ENCODE data around the gene ADGRB3.
A peak's percentile ranks its signal among the peaks of the same experiment; 100 is the strongest.
"Not testable (repeated sequence)": the region's sequence is repeated elsewhere in the genome, so short reads cannot be mapped to it uniquely, and the experiment has no call there.

ADGRB3 gene

DNA sequence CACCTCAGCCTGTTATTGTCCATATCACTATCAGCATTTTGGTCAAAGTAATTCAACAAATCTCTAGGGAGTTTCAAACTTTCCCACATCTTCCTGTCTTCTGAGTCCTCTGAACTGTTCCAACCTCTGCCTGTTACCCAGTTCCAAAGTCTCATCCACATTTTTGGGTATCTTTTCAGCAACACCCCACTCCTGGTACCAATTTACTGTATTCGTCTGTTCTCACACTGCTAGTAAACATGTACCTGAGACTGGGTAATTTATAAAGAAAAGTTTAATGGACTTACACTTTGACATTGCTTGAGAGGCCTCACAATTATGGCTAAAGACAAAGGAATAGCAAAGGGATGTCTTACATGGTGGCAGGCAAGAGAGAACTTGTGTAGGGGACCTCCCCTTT, 224.2 kb downstream of the ADGRB3 start:
- no peak for FAIRE-seq

DNA sequence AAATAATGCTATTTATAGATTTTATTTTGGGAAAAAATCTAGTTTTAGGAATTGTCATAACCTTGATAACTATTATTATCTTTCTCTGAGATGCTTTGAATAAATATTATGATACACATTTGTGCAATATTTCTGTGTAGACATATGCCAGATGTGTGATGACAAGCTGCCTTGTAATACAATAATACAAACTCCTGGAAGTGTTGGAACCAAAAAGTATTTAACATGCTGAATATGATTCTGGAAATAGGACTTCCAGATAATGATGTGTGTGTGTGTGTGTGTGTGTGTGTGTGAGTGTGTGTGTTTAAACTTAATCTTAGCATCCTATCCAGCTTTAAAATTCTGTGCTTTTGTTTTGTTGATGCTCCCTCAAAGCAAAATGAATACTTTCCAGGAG, 233.6 kb downstream of the ADGRB3 start:
- FAIRE-seq, result no peak

DNA sequence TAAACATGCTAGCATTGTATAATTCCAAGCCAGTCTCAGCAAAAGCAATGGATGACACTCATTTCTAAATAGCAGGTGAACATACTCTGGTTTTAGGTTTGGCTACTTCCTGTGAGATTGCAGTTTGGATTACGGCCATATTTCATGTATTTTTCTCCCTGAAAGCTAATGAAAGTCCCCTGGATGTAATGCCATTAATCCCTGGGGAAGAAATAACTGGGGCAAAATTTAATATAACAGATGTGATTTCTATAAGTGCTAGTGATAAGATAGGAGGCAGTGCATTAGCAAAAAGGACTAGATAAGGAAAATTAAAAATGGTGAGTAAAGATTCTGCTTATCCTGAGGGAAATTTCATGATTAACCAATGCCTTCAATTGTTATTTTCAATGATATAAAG, 238.2 kb downstream of the ADGRB3 start:
- no peak for FAIRE-seq

DNA sequence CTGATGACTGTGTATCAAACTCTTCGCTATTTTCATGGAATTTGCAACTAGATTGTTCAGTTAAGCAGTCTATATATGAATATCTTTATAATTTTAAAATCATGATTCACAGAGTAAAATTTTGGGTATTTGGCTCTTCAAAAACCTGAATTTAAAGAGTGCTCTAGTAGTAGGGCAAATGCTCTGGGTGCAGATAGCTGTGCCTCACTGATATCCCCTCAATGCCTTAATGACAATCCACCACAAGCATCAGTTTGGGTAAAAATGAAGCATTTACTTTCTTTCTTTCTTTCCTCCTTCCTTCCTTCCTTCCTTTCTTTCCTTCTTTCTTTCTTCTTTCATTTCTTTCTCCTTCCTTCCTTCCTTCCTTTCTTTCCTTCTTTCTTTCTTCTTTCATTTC, 239.7 kb downstream of the ADGRB3 start:
- no peak for FAIRE-seq

DNA sequence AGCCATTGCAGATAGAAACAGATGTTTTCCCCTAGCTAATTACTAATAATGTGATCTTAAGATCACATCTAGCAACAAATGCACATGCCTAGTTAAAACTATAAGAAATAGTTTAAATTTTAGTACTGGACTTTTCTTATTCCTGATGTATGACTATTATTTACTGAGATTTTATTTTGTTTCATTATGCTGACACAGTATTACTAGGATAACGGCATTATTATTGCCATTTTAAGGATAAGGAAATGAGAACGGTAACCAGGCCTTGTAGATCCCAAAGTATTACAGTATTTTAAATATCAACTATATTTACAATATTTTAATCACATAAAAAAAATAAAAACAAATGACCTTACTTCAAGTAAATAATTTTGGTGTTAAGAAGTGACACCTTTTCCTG, 240.3 kb downstream of the ADGRB3 start:
- FAIRE-seq, result no peak

DNA sequence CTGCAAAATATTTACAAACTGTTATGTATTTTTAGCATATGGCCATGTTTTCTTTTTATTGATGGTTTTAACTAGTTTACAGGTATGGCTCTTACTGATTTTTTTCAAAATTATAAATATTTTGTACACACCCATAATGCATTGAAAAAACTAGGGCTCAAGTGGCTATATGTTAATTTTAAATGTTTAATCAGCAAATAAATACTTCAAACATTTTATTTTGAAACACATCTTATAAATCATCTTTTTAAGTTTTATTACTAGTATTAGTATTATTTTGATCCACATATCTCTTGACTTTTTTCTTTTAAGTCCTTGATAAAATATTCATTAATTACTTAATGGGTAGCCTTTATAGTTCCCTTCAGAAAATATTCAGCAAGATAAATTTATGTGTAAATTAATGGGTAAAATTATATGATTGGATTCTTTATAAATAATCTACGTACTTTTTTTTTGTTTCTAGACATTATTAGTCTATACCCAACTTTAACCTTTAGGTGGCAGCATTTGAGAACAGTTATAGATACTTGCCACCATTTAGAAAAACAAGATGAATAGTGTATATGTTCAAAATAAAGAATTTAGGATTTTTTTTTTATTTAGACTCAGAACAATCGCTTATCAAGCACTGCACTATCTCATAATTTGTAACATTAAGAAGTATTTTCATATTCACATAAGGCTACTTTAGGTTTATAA, 241.9 kb downstream of the ADGRB3 start:
- peak; percentile 96 for FAIRE-seq

DNA sequence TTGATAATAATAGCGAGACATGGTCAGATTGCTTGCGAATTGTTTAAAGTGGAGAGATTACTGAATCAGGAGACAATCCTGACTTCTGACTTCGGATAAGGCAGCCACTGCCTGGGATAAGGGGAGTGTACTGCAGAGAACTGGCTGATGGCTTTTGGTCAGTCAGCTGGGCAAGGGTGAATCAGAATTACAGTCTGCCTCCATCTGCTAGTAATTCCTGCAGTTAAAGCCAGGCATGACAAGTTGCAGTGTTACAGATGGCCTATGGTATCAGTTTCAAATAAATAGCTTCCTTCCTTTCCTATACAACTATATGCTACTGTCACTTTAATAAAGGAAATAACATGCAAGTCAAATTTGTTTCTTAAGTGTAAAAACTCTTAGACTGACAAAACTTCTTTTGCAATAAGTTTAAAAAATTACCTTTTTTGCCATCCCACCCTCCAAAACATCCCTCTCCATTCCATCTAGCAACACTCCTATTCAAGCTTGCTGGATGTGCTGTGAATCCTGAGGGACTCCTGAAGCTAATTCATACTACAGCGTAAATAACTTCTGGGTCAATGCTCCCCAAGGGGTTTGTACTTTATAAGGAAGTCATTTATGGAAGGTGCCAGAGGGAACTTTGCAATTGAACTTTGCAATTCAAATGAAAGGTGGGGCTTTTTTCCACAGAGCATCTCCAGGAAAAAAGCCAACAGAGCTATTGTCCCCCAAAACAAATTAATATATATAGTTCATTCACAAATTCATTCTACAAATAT, 245.2 kb downstream of the ADGRB3 start:
- no peak for FAIRE-seq

DNA sequence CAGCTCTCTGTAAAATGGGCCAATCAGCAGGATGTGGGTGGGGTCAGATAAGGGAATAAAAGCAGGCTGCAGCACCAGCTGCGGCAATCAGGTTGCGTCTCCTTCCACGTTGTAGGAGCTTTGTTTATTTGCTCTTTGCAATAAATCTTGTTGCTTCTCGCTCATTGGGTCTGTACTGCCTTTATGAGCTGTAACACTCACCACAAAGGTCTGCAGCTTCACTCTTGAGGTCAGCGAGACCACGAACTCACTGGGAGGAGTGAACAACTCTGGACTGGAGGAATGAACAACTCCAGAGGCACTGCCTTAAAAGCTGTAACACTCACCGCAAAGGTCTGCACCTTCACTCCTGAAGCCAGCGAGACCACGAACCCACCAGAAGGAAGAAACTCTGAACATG, 248.2 kb downstream of the ADGRB3 start:
- FAIRE-seq, result not testable (repeated sequence)

DNA sequence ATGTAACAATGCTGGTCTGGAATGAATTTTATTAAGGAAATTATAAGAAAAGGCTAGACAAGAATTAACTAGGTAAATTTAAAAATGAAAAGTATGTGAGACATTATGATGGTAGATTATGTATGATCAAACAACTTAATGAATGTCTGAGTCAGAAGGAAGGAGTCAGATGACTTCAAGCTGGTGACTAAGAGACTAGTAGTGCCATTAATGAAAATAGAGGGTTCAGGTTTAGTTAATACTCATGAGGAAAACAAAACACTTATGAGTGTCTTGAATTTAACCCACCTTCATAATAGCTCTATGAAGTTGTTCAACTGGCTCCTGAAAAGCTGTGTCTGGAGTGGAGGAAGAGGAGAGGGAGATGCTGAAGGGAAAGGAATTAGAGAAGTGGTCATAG, 256.3 kb downstream of the ADGRB3 start:
- FAIRE-seq, result no peak

DNA sequence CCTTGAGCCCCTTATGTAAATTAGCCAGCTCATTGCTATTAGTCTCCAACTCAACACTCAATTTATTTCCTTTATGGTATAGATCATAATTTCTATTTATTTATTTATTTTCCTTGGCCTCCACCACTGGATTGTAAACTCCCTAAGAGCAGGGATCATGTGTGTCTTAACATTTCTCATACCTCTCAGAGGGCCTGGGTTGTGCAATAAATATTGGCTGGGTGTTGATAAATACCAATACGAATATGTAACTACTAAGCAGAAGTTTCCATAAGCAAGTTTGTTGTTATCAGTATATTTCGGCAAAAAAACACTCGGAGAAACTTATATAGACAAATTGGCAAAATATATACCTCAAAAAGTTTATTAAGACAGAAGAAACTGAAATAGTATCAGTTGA, 257.4 kb downstream of the ADGRB3 start:
- FAIRE-seq, result no peak

DNA sequence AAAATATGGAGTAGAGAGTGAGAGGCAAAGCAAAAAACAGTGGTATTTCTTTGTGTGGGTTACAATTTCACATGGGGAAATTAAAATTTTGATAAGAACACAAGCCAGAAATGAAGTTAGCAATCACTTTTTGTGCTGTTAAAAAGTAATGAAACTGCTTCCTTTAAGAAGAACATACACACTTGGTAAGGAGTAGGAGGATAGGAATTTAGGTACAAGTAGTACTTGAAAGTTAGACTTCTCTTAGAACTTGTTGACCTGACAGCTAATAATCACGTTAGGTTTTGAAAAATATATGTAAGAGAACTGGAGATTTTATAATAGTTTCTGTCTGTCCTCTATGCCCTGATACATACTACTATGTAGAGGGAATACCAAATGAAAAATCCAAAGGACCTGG, 260.8 kb downstream of the ADGRB3 start:
- FAIRE-seq, result no peak

DNA sequence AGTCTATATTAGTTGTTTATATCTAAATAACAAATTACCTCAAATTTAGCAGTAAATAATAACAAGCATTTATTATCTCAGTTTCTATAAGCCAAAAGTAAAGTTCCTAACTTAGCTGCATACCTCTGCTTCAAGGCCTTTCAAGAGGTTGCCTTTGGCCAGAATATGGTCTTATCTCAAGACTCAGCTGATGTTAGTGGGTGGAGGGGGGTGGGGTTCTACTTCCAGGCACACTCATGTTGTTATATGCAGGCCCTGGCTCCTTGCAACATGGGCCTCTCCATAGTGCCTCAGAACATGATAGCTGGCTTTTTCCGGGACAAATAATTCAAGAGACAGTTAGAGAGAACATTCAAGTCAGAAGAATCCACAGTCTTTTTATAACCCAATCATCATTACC, 266.0 kb downstream of the ADGRB3 start:
- no peak for FAIRE-seq

DNA sequence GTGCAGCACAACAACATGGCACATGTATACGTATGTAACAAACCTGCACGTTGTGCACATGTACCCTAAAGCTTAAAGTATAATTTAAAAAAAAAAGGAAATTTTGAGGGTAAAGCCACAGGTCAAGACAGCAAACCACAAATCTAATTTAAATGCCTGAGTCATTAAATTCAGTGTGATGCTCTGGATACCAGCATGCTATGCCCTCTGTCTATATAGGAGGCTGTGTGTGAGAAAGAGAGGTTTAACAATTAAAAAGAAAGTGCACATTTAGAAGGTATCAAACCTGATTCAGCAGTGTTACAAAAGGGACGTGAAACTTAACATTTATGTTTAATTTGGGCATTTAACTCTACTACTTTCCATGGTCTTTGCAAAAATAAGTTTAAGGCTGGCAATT, 276.3 kb downstream of the ADGRB3 start:
- FAIRE-seq, result no peak

DNA sequence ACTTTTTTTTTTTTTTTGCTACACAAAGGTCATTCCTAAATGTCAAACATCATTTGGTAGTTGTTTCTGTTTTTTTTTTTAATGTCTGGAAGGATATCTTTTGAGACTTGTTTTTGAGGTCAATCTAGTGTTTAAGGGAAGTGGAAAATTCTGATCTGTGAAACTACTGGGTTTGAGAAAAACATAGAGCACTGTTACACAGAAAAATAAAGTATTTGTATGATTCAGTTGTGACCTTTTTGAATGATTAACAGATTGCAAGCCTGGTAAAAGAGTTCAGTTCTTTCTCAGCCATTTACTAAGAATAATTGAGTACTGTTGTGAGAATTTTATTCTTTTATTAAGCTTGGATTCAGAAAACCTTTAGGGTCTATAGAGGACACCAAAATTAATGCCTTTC, 276.7 kb downstream of the ADGRB3 start:
- no peak for FAIRE-seq

DNA sequence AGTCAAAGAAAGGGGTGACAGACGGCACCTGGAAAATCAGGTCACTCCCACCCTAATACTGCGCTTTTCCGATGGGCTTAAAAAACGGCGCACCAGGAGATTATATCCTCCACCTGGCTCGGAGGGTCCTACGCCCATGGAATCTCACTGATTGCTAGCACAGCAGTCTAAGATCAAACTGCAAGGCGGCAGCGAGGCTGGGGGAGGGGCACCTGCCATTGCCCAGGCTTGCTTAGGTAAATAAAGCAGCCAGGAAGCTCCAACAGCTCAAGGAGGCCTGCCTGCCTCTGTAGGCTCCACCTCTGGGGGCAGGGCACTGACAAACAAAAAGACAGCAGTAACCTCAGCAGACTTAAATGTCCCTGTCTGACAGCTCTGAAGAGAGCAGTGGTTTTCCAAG, 277.7 kb downstream of the ADGRB3 start:
- not testable (repeated sequence) for FAIRE-seq

DNA sequence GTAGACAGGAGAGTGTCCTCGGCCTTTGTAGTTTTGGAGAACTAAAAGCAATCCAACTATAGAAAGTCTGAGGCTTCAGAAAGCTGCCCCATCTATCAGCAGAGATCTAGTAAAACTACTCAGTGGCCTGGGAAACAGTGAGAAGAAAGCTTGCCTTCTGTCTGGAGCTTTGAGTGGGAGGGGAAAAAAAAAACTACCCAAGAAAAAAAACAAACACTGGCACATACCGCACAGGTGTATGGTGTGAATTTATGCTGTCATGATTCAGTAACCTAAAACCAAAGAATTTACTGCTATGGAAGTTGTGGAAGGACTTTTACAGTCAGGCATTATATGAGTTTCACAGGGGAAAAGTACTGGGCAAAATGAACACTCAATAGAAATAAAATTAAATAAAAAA, 280.5 kb downstream of the ADGRB3 start:
- no peak for FAIRE-seq

DNA sequence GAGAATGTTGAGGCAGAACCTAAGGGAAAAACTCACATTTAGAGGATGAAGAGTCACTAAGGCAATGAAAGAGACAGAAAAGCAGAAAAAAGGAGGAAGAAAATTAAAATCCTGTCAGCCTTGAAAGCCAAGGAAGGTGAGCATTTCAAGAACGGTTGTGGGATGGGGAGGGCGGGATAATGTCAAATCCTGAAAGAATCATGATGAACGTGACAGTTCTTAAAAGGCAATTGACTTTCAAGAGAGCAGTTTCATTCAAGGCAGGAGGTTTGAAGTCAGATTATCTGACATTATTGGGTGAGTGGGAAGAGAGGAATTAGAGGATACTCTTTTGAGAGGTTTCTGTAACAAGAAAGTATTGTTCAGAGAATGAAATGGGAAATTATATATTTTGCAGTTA, 284.5 kb downstream of the ADGRB3 start:
- no peak for FAIRE-seq

DNA sequence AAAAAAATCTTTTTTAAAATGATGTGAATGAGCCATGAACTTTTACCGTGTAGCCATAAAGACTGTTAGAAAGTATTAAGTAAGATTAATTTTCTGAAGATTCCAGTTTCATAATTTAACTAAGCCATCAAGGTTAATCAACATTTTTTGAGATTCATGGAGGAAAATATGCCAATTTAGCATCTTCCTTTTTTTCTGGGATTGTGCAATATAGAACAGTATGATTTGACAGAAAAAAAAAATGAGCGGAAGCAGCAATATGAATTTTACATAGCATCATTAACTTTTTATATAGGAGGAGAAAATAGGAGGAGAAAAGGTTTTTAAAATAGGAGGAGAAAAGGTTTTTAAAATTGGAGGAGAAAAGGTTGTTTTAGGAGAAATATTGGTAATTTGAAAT, 306.3 kb downstream of the ADGRB3 start:
- FAIRE-seq, result no peak

DNA sequence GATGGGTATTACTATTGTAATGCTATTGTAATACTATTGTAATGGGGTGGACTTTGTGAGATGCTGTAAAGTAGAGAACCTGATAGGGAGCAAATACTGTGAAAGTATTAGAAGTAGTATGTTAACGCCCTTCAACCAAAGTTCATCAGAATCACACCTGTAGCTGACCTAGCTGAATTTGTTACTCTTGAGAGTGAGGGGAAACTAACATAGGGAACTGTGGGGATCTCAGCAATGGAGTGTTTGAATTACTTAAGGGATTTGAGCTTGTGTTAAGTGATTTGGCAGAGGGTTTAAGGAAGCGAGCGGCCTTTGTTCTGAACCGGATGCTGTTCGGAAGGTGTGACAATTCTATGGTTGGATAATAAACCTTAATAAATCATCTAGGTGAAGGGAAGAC, 312.6 kb downstream of the ADGRB3 start:
- no peak for FAIRE-seq

DNA sequence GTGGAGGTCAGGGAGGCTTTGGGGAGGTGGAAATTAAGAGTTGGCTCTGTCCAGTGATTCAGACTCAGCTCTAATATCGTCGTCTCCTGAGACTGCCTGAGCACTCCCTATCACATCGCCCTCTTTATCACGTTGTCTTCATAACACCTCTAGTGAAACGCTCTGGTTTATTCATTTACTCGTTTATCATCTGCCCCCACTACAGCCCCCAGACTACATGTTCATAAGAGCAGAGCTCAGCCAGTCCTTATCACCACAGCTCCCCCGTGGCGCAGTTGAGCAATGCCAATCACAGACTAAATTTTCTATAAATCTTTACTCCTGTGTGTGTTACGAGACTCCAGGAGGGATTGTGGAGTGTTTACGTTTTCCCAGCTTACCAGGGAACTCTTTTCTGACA, 316.2 kb downstream of the ADGRB3 start:
- no peak for FAIRE-seq

DNA sequence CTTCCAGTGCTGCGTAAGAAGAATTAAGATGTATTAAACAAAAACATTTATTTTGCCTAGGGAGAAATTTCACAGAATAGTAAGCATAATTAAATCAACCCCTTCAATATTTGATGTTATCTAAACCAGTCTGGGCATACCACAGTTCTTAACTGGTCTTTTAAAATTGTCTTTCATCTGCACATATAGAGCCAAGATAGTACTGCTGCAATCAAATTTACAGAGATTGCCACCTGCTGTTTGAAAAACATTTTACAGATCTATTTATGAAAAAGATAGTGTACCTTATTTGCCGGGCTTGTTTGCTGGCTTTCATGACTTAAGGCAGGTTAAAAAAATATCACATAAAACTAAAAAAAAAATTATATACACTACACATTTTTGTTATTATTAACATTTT, 323.2 kb downstream of the ADGRB3 start:
- no peak for FAIRE-seq

DNA sequence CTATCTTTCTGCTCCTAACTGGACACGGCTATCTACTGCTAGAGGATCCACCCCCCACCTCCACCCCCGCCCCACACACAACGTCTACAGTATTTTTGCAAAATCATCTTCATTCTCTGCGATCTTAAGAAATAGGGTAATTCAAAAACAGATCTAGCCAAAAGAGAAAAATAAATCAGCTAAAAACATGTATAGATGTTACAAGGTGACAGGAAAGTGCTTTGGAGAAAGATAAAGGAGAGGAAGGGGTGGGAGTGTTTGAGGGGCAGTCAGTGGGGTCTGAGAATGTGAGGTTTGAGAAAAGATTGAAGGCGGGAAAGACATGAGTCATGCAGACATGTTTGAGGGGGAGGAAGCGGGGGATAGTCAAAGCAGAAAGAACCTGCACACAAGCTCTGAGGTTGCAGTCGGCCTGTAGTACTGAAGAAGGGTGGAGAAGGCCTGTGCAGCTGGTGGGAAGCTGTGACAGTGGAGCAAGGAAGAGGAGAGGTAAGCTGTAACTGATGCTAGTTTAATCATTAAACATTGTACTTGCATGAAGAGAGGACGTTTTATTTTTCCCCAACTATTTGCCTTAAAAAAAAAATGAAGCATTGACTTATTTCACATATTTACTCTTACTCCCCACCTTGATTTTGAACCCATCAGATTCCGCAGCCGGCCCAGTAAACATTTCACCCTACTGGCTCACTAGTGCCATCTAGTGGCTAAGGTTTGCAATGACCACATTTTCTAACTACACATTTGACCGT, 332.6 kb downstream of the ADGRB3 start:
- FAIRE-seq, result peak; percentile 91

DNA sequence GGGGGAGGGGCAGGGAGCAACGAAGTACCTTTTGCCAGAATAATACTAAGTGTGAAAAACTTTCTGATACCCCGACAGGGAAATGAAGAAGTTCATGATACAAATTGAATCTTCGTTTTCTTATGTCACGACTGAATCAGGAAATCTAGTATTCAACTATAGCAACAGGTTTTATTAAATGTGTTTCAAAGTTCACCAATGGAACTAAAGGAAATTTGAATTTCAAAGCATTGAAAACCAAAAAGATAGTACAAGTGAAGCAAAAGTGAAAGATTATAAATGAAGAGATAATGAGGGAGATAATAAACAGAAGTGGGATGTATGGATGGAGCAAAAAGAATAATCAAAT, 333.2 kb downstream of the ADGRB3 start:
- no peak for FAIRE-seq

DNA sequence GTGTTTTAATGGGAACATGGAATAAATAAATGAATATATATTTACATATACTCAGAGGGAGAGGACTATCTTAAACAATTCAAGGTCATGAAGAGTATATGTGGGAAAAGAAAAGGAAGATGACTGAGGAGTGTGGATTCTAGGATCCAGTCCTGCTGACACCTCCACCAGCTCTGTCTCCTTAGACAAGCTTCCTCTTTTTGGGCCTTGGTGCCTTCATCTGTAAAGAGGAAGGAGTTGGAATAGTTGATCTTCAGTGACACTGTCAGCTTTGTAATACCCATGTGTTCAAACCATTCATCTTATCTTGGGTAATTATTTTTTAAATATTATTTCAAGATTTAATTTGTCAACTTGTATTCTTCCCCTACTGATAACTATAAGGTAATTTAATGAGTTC, 338.0 kb downstream of the ADGRB3 start:
- FAIRE-seq, result no peak
